GM21367 (cell line): ENCODE measurements around the gene MED15.

Source experiments
- ATAC-seq: cut with Tn5 transposase; IDR thresholded peaks from one replicate; pipeline ENCODE4 v1.9.1; 2021; ENCODE audit not compliant: unreplicated experiment

MED15 gene

GRCh38 chr22:20509344-20510047, 2.1 kb downstream of the MED15 start:
- no peak for ATAC-seq

DNA sequence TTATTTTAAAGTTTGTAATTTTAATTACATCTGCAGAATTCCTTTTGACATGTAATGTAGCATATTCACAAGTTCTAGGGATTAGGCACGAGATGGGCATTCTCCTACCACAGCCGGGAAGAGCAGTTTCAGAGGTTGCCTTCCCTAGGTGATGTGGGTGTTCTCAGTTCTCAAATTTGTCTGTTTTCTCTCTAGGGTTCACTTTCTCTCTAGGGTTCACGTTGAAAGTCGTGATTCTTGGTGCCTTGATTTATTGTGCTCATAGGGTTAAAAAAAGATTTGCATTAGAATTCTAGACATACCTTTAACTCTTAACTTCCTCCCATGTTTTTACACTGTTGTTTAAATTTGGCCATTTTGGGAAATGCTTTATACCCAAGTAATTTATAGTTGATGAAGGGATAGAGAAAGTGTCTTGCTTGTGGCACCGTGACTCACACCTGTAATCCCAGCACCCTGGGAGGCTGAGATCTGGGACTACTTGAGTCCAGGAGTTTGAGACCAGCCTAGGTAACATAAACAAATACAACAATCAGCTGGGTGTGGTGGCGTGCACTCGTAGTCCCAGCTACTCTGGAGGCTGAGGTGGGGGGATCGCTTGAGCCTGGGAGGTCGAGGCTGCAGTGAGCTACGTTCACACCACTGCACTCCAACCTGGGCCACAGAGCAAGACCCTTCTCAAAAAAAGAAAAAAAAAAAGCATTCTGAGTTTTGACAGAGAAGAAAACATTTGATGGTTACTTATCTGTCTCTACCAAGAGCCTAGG, 3.6 kb downstream of the MED15 start:
- ATAC-seq = no peak

- ATAC-seq = no peak
These were observed 4.3 kb downstream of the MED15 start for GRCh38 chr22:20511578-20512229.

DNA sequence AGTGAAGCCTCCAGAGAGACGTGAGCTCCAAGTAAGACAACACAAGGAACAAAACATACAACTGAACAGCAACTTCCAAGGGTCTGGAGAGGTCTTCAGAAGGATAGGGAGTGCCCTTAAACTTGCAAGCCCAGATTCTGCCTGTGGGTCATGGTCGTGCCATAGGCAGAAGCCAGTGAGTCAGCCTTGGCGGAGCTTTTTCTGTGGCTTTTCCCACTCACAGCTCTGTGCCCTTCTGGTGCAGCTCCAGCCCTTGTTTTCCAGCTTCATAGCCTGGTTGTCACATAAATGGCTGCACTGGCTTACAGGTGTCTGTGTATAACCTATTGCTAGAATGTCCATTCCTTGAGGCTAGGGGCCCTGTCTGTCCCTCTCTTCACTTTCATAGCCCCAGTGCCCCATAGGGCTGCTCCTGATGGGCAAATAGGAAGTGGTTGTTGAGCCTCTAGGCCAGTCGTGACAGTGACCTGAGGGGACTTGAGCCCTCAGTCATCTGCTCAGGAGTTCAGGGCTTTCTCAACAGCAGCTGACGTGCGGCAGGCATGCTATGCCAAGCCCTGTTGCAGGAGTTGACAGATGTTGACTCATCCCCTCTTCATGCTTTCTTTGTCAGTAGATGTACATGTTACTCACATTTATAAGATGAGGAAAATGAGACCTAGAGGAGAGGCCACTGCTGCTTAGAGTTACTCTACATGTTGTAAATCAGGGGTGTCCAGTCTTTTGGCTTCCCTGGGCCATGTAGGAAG, 7.4 kb downstream of the MED15 start:
- no peak for ATAC-seq

GRCh38 chr22:20516399-20516798, 9.0 kb downstream of the MED15 start:
- ATAC-seq = no peak

GRCh38 chr22:20517422-20517821, 10.0 kb downstream of the MED15 start:
- ATAC-seq = no peak

DNA sequence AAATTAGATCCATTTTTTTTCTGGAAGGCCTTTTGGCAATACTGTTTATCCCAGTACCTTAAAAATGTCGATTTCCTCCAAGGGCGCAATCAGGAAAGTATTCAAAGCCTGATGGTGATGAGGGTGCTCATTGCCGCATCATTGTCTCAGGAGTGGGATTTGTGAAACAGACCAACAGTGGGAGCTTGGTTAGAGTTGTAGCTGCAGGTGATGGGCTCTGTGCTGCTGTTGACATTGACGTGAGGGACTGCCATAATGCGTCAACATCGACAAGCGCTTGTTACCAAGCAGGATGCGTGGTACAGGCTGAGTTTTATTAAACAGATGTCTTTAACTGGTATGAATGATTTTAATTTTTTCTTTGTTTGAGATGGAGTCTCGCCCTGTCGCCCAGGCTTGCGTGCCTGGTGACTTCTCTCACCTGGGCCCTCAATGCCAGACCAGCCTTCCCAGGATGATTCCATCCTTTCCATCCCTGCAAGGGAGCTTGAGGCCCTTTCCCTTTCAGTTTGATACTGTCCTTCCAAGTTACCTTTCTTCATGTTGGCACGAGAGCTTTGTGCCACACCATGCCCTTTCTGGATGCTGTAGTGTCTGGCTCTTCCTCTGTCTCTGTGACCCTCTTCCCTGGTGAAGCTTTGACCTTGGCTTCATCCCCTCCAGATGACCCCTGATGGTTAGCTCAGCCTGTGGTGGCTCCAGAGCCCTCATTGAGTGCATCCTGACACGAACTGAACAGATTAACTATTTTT, 10.6 kb downstream of the MED15 start:
- ATAC-seq = no peak

- ATAC-seq = no peak
These were observed 12.1 kb downstream of the MED15 start for GRCh38 chr22:20519558-20519957.

DNA sequence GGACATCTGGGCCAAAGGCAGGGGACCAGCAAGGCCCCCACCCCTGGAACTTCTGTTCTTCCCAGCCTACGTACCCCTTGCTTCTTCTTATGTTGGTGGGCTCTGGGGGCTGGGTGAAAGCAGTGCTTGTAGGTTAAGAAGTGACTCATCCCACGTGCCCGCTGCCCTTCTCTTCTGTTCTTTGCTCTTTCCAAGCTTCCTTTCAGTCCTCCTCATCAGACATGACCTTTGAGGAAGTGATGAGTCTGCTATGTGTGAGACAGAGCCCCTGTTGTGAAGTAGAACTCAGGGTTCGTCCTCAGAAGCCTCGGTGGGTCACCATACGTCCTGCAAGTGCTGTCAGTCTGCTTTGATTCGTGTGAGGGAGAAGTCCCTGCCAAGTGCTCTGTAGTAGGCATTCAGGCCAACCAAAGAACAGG, 12.7 kb downstream of the MED15 start:
- ATAC-seq = no peak

GRCh38 chr22:20522134-20523004, 15.0 kb downstream of the MED15 start:
- ATAC-seq = no peak

- ATAC-seq = no peak
These were observed 15.9 kb downstream of the MED15 start for GRCh38 chr22:20523086-20523983.

- ATAC-seq = no peak
These were observed 16.6 kb downstream of the MED15 start for GRCh38 chr22:20524004-20524481.

GRCh38 chr22:20525048-20525447, 17.6 kb downstream of the MED15 start:
- no peak for ATAC-seq

- ATAC-seq = no peak
These were observed 18.9 kb downstream of the MED15 start for GRCh38 chr22:20526305-20526627.

GRCh38 chr22:20526628-20527355, 19.4 kb downstream of the MED15 start:
- ATAC-seq = no peak

- no peak for ATAC-seq
These were observed 21.1 kb downstream of the MED15 start for GRCh38 chr22:20528405-20528978.

GRCh38 chr22:20530368-20531153, 23.2 kb downstream of the MED15 start:
- no peak for ATAC-seq
